GM12891 (cell line): ENCODE data around the gene MEP1A.

ENCODE experiments used
- DNase-seq: peaks from one replicate; pipeline ENCODE4 v3.0.0; 2011; ENCODE audit warnings: low spot score; ENCODE audit not compliant: insufficient read length
- FAIRE-seq: peaks from 2 replicates; lab custom pipeline; 2011; peaks lifted over from hg19 to GRCh38; lab: Jason Lieb, UNC
- PAX5 ChIP-seq: IDR thresholded peaks from 2 replicates; pipeline ENCODE4 v1.6.1; 2011; ENCODE audit warnings: low read length, moderate library complexity, mild to moderate bottlenecking; ENCODE audit not compliant: insufficient read depth, severe bottlenecking
- POLR2A ChIP-seq: IDR thresholded peaks from 2 replicates; pipeline ENCODE4 v1.6.1; 2011; ENCODE audit warnings: low read depth, low read length, control low read depth
- POLR2AphosphoS5 ChIP-seq: IDR thresholded peaks from 2 replicates; pipeline ENCODE4 v1.6.1; 2011; ENCODE audit warnings: low read depth, low read length, control low read depth
- POU2F2 ChIP-seq: IDR thresholded peaks from 2 replicates; pipeline ENCODE4 v1.6.1; 2011; ENCODE audit warnings: low read depth, mild to moderate bottlenecking, control low read depth, low read length, moderate library complexity
- SPI1 ChIP-seq: IDR thresholded peaks from 2 replicates; pipeline ENCODE4 v1.6.1; 2011; ENCODE audit warnings: low read depth, low read length, control low read depth
- TAF1 ChIP-seq: IDR thresholded peaks from 2 replicates; pipeline ENCODE4 v1.6.1; 2011; ENCODE audit warnings: low read depth, low read length, control low read depth

Gene MEP1A

DNA sequence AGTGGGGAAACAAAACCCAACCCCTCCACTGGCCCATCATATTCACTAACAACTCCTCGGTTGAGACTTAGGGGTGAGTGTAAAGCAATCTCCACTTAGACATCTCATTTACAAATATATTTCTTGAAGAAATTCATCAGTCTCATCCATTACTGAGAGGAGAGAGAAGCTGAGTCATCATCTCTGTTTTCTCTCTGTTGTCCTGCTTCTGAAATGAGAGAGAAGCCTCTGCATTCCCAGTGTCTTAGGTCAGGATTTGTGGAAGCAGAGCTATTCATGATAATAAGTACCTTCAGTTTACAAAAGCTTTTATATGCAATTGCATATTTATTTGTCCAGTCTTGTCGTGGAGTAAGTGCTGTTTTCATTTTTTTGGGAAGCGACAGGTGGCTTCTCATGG is 879 bp downstream of the MEP1A start:
- FAIRE-seq (no peak), DNase-seq (no peak)
- TF ChIP-seq TAF1 (no peak), POLR2AphosphoS5 (no peak), SPI1 (no peak), POU2F2 (no peak), POLR2A (no peak), PAX5 (no peak)

DNA sequence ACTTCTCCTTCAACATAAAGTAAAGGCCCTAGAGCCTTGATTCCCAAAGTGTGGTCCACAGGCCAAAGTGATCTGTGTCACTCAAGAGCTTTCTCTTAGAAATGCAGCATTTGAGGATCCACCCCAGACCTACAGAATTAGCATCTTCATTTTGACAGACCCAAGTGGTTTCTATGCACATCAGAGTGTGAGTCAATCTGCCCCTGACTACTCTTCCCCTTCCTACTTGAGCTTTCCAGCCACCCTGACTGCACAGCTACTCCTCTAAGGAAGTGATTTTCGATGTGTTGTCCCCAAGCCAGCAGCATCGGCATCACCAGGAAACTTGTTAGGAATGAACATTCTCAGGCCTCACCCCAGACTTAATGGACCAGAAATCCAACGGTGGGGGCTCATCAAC is 2.6 kb downstream of the MEP1A start:
- FAIRE-seq (no peak), DNase-seq (no peak)
- TF ChIP-seq PAX5 (no peak), TAF1 (no peak), POLR2AphosphoS5 (no peak), SPI1 (no peak), POLR2A (no peak), POU2F2 (no peak)

DNA sequence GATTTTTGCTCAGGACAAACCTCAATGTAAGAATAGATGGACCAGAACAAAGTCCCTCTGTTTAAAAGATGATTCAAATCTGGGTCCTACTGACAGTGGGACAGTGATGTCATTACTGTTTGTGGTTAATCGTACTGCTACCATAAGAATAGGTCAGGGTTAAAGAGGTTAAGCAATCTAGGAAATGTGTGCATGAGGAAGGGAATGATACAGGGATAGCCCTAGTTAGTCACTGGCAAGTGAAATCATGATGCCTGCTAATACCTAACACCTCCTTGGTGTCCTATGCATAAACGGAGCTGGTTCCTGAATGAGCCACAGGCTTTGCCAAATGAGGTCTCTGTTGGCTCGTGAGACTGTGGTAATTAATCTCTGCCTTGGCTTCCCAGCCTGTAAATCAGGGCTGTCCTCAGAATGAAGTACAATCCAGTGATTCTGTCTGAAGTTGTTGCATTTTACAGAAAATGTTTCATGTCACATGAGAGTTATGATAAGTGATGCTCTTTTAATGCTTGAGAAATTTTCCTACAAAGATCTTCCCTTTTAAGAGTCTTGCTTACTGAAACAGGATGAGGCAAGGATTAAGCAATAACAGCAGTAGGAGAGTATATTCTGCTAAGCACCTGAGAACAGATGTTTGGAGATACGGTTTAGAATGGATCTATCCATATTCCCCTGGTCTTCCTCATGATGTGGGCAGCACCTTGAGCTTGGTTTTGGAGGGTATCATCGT is 3.8 kb downstream of the MEP1A start:
- FAIRE-seq (no peak), DNase-seq (no peak)
- TF ChIP-seq SPI1 (no peak), PAX5 (no peak), TAF1 (no peak), POU2F2 (no peak), POLR2A (no peak), POLR2AphosphoS5 (no peak)

DNA sequence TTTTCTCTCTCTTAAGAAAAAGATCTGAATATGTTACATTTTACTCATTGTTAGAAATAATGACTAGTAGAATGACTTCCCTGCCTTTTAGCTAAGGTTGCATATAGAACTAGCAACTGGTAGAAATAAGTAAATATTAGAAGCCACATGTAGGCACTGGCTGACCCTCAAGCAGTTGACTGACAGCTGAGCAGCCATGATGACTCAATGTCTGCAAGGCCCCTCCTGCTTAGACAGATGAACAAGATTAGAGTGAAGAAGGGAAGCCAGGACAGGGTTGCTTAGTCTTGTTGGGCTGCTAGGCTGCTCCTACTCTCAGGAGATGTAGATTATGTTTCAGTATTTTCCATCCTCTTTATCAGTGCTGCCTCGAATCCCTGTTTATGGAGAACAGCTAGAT is 6.5 kb downstream of the MEP1A start:
- DNase-seq (no peak), FAIRE-seq (no peak)
- no peak for TF ChIP-seq SPI1
- no peak for TF ChIP-seq TAF1
- TF ChIP-seq POU2F2, result no peak
- TF ChIP-seq POLR2A, result no peak
- TF ChIP-seq POLR2AphosphoS5, result no peak
- no peak for TF ChIP-seq PAX5

DNA sequence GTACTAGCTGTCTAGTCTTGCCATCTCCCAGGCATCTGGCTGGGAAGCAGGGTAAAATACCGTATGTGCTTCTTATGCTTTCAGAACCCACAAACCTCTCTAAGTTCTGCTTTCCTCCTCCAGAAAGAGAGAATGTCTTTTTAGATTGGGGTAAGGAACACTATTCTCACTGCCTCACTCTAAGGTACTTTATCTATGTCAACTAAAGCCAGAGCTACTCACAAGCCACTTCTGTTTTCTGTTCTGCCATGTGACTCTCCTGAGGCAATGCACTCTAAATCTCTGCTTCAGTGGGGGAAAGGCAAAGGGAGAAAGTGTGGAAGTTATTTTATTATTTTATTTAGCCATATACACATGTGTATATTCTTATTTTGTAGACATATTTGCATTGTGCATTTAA is 15.6 kb downstream of the MEP1A start:
- TF ChIP-seq POU2F2, result no peak
- TF ChIP-seq TAF1, result no peak
- no peak for TF ChIP-seq SPI1
- TF ChIP-seq POLR2A, result no peak
- DNase-seq (no peak), FAIRE-seq (no peak)

DNA sequence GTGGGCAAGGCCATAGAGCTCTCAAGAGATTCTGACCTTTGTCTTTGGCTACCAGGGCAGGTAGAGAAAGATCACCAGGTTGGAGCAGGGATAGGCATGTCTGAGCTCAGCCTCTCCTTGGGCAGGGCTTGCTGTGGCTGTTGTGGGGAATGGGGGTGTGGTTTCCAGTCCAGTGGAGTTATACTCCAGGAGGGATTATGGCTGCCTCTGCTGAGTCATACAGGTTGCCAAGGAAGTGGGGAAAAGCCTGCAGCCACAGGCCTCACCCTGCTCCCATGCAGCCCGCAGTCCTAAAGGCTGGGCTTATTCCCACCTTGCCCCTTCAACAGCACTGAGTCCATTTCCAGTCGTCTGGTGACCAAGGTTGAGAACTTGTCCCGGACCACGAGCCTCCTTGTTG is 21.9 kb downstream of the MEP1A start:
- FAIRE-seq (no peak), DNase-seq (no peak)
- TF ChIP-seq POLR2A, result no peak
- TF ChIP-seq POU2F2, result no peak
- TF ChIP-seq SPI1, result no peak
- no peak for TF ChIP-seq TAF1
- TF ChIP-seq PAX5, result no peak
- no peak for TF ChIP-seq POLR2AphosphoS5

DNA sequence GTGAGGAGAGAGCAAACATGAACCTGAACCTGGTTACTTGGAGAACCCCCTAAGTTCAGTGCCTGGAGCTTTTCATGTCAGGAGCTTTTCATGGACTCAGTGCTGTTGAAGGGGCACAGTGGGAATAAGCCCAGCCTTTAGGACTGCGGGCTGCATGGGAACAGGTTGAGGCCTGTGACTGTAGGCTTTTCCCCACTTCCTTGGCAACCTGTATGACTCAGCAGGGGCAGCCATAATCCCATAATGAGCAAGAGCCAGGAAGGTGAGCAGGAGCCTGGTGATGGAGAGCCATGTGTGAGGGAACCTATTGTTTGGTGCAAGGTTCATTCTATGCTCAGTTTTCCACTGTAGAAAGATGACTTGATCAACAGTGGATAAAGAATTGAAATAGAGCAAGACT is 23.4 kb downstream of the MEP1A start:
- TF ChIP-seq TAF1, result no peak
- no peak for TF ChIP-seq PAX5
- no peak for TF ChIP-seq POLR2A
- TF ChIP-seq POLR2AphosphoS5, result no peak
- no peak for TF ChIP-seq SPI1
- TF ChIP-seq POU2F2, result no peak
- DNase-seq, result no peak
- FAIRE-seq, result no peak

DNA sequence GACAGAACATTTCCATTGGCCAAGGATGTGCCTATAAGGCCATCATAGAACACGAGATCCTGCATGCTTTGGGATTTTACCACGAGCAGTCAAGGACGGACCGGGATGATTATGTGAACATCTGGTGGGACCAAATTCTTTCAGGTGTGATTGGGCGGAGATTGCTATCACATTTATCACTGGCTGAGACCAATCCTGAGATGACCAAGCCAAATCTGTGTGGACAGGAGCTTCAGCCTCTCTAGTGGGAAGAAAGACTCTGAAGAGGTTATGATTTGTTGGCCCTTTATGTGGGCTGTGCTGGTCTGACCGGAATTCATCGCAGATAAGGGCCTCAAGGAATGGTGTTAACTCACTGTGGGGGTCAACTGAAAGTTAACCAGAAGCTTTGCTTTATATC is 26.4 kb downstream of the MEP1A start:
- no peak for FAIRE-seq
- DNase-seq, result no peak
- TF ChIP-seq SPI1 (no peak), TAF1 (no peak), POU2F2 (no peak), PAX5 (no peak), POLR2AphosphoS5 (no peak), POLR2A (no peak)

DNA sequence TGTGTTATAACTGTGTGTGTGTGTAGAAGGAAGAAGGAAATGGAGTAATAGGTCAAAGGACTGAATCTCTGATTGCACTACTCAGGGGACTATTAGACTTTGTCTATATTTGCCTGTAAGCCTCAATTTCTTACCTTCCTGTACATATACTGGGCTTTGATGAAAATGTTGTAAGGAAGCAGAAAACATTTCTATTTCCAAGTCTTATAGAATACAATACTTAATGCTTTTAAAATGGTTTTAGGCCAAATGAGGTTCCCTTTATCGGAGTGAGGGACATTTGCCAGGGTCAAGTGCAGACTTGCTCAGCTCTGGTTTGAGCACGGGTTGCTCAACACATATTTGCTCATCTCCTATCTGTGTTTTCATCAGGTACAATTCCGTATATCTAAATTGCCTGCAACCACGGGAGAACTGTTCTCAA is 28.3 kb downstream of the MEP1A start:
- TF ChIP-seq POLR2A (no peak), TAF1 (no peak), SPI1 (no peak), POU2F2 (no peak), POLR2AphosphoS5 (no peak), PAX5 (no peak)
- no peak for FAIRE-seq
- no peak for DNase-seq

DNA sequence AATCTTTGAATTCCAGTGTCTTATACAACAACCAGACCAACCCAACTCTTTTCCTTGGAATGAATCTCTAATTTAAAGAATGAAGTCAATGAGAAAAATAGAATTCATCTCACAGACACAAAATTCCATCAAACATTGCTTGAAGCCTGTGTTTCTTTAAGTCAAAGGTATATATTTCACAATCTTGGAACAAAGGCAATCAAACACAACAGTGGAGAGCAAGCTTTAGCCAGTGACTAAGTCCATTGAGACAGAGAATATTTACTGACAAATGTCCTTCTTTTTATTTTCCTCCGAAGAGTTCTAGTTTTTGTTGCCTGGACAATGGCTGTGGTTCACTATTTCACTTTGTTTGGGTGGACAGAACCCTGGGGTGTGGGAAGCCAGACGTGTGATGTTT is 35.8 kb downstream of the MEP1A start:
- DNase-seq (no peak), FAIRE-seq (no peak)
- TF ChIP-seq POU2F2 (no peak), PAX5 (no peak), TAF1 (no peak), SPI1 (no peak), POLR2A (no peak), POLR2AphosphoS5 (no peak)
